Measurements from ENCODE around the gene AGBL4. TPM values are rescaled to one million over a fixed set of nuclear protein-coding genes. Genes with fewer than 3 reads are reported as not detected.
"Not testable (repeated sequence)": the region's sequence is repeated elsewhere in the genome, so short reads cannot be mapped to it uniquely, and the experiment has no call there.

Gene AGBL4
- total RNA-seq, 1 donor: 0.10 TPM

- no peaks in the 10 kb centered on the region for H3K9me3 ChIP-seq (ENCODE audit: low read depth, low read length)
- H3K4me3 ChIP-seq (ENCODE audit: low read length): no peak overlapping the region
- H3K27me3 ChIP-seq (ENCODE audit: insufficient read depth, low read length): no peaks in the 10 kb centered on the region
- no peaks in the 10 kb centered on the region for H3K4me1 ChIP-seq (ENCODE audit: insufficient read depth, low read length)
Measured at GRCh38 chr1:49323925-49324540, 699.7 kb downstream of the AGBL4 start.

- not testable (repeated sequence) for H3K27me3 ChIP-seq (ENCODE audit: insufficient read depth, low read length); H3K4me3 ChIP-seq (ENCODE audit: low read length); H3K9me3 ChIP-seq (ENCODE audit: low read depth, low read length); H3K4me1 ChIP-seq (ENCODE audit: insufficient read depth, low read length)
Measured at GRCh38 chr1:49320493-49320892, 703.3 kb downstream of the AGBL4 start.

- H3K4me1 ChIP-seq (ENCODE audit: insufficient read depth, low read length): no peaks in the 10 kb centered on the region
- no peaks in the 10 kb centered on the region for H3K27me3 ChIP-seq (ENCODE audit: insufficient read depth, low read length)
- no peak overlapping the region for H3K4me3 ChIP-seq (ENCODE audit: low read length)
- H3K9me3 ChIP-seq (ENCODE audit: low read depth, low read length): no peaks in the 10 kb centered on the region
Measured at GRCh38 chr1:49319426-49319963, 704.3 kb downstream of the AGBL4 start.

- Histone ChIP-seq H3K4me3 (ENCODE audit: low read length) (no peak overlapping the region), H3K27me3 (ENCODE audit: insufficient read depth, low read length) (no peaks in the 10 kb centered on the region), H3K9me3 (ENCODE audit: low read depth, low read length) (no peaks in the 10 kb centered on the region), H3K4me1 (ENCODE audit: insufficient read depth, low read length) (no peaks in the 10 kb centered on the region)
Measured at GRCh38 chr1:49318218-49318617, 705.5 kb downstream of the AGBL4 start.

GRCh38 chr1:49307457-49307856, 716.3 kb downstream of the AGBL4 start:
- Histone ChIP-seq H3K4me3 (ENCODE audit: low read length) (no peak overlapping the region), H3K9me3 (ENCODE audit: low read depth, low read length) (no peaks in the 10 kb centered on the region), H3K4me1 (ENCODE audit: insufficient read depth, low read length) (no peaks in the 10 kb centered on the region), H3K27me3 (ENCODE audit: insufficient read depth, low read length) (no peaks in the 10 kb centered on the region)

- Histone ChIP-seq H3K4me3 (ENCODE audit: low read length) (no peak overlapping the region), H3K4me1 (ENCODE audit: insufficient read depth, low read length) (no peaks in the 10 kb centered on the region), H3K9me3 (ENCODE audit: low read depth, low read length) (no peaks in the 10 kb centered on the region), H3K27me3 (ENCODE audit: insufficient read depth, low read length) (no peaks in the 10 kb centered on the region)
Measured at GRCh38 chr1:49306507-49307070, 717.2 kb downstream of the AGBL4 start.

GRCh38 chr1:49302400-49302799, 721.4 kb downstream of the AGBL4 start:
- H3K9me3 ChIP-seq (ENCODE audit: low read depth, low read length); H3K27me3 ChIP-seq (ENCODE audit: insufficient read depth, low read length); H3K4me3 ChIP-seq (ENCODE audit: low read length); H3K4me1 ChIP-seq (ENCODE audit: insufficient read depth, low read length): not testable (repeated sequence)

- Histone ChIP-seq H3K27me3 (ENCODE audit: insufficient read depth, low read length) (no peaks in the 10 kb centered on the region), H3K4me1 (ENCODE audit: insufficient read depth, low read length) (no peaks in the 10 kb centered on the region), H3K4me3 (ENCODE audit: low read length) (no peak overlapping the region), H3K9me3 (ENCODE audit: low read depth, low read length) (no peaks in the 10 kb centered on the region)
Measured at GRCh38 chr1:49298304-49298703, 725.5 kb downstream of the AGBL4 start.

GRCh38 chr1:49297783-49298182, 726.0 kb downstream of the AGBL4 start:
- Histone ChIP-seq H3K27me3 (ENCODE audit: insufficient read depth, low read length) (no peaks in the 10 kb centered on the region), H3K4me1 (ENCODE audit: insufficient read depth, low read length) (no peaks in the 10 kb centered on the region)

GRCh38 chr1:49294539-49294938, 729.2 kb downstream of the AGBL4 start:
- H3K9me3 ChIP-seq (ENCODE audit: low read depth, low read length): peaks cover 7% of the 10 kb centered on the region
- H3K27me3 ChIP-seq (ENCODE audit: insufficient read depth, low read length): no peaks in the 10 kb centered on the region
- H3K4me1 ChIP-seq (ENCODE audit: insufficient read depth, low read length): no peaks in the 10 kb centered on the region
- H3K4me3 ChIP-seq (ENCODE audit: low read length): no peak overlapping the region

More at GRCh38 chr1:49297783-49298182, 726.0 kb downstream of the AGBL4 start:
- Histone ChIP-seq H3K9me3 (ENCODE audit: low read depth, low read length) (no peaks in the 10 kb centered on the region), H3K4me3 (ENCODE audit: low read length) (no peak overlapping the region)

GRCh38 chr1:49293016-49293415, 730.7 kb downstream of the AGBL4 start:
- H3K9me3 ChIP-seq (ENCODE audit: low read depth, low read length): peaks cover 7% of the 10 kb centered on the region
- no peaks in the 10 kb centered on the region for H3K27me3 ChIP-seq (ENCODE audit: insufficient read depth, low read length)
- H3K4me3 ChIP-seq (ENCODE audit: low read length): no peak overlapping the region
- no peaks in the 10 kb centered on the region for H3K4me1 ChIP-seq (ENCODE audit: insufficient read depth, low read length)

- H3K4me1 ChIP-seq (ENCODE audit: insufficient read depth, low read length); H3K27me3 ChIP-seq (ENCODE audit: insufficient read depth, low read length); H3K4me3 ChIP-seq (ENCODE audit: low read length); H3K9me3 ChIP-seq (ENCODE audit: low read depth, low read length): not testable (repeated sequence)
Measured at GRCh38 chr1:49257211-49258049, 766.3 kb downstream of the AGBL4 start.

GRCh38 chr1:49252917-49253316, 770.8 kb downstream of the AGBL4 start:
- Histone ChIP-seq H3K4me3 (ENCODE audit: low read length) (no peak overlapping the region), H3K4me1 (ENCODE audit: insufficient read depth, low read length) (no peaks in the 10 kb centered on the region), H3K27me3 (ENCODE audit: insufficient read depth, low read length) (no peaks in the 10 kb centered on the region), H3K9me3 (ENCODE audit: low read depth, low read length) (peaks cover 6% of the 10 kb centered on the region)

GRCh38 chr1:49251019-49251784, 772.6 kb downstream of the AGBL4 start:
- Histone ChIP-seq H3K4me3 (ENCODE audit: low read length) (no peak overlapping the region), H3K4me1 (ENCODE audit: insufficient read depth, low read length) (no peaks in the 10 kb centered on the region), H3K27me3 (ENCODE audit: insufficient read depth, low read length) (no peaks in the 10 kb centered on the region), H3K9me3 (ENCODE audit: low read depth, low read length) (peaks cover 6% of the 10 kb centered on the region)

GRCh38 chr1:49240709-49241221, 783.0 kb downstream of the AGBL4 start:
- Histone ChIP-seq H3K4me3 (ENCODE audit: low read length) (no peak overlapping the region), H3K9me3 (ENCODE audit: low read depth, low read length) (no peaks in the 10 kb centered on the region), H3K27me3 (ENCODE audit: insufficient read depth, low read length) (no peaks in the 10 kb centered on the region), H3K4me1 (ENCODE audit: insufficient read depth, low read length) (no peaks in the 10 kb centered on the region)

Data from mononuclear cell (primary cell).